ENCODE measurements around the gene ORC6. TPM values are rescaled to one million over a fixed set of nuclear protein-coding genes. Genes with fewer than 3 reads are reported as not detected.

ORC6 gene
- total RNA-seq, 1 donor from 2014 or later: 1.3 TPM

DNA sequence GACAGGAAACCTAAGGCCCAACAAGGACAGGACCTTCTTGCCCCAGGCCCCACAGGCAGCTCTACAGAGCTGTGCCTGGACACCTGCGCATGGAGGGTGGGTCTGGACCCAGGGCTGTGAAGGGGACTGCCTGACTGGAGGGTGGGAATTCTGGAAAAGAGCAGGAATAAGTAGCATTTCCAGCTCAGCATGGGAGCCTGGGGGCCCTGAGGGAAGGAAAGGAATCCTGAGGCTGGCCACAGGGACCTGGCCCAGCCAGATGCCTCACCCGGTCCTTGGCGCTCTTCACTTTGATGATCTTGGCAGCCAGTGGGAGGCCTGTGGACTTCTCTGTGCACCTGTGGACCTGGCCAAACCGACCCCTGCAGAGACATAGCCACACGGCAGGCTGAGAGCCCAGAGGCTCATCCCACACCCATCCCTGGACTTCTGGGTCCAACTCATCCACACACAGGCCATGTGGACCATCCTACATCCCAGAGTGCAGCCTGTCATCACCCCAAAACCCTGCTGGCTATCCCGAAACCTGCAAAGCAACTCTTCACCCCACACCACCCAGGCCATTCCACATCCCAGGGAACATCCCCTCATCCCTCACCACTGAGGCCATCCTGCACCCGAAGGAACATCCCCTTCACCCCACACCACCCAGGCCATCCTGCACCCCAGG, 40.0 kb downstream of the ORC6 start:
- TF ChIP-seq, protein P1, sequence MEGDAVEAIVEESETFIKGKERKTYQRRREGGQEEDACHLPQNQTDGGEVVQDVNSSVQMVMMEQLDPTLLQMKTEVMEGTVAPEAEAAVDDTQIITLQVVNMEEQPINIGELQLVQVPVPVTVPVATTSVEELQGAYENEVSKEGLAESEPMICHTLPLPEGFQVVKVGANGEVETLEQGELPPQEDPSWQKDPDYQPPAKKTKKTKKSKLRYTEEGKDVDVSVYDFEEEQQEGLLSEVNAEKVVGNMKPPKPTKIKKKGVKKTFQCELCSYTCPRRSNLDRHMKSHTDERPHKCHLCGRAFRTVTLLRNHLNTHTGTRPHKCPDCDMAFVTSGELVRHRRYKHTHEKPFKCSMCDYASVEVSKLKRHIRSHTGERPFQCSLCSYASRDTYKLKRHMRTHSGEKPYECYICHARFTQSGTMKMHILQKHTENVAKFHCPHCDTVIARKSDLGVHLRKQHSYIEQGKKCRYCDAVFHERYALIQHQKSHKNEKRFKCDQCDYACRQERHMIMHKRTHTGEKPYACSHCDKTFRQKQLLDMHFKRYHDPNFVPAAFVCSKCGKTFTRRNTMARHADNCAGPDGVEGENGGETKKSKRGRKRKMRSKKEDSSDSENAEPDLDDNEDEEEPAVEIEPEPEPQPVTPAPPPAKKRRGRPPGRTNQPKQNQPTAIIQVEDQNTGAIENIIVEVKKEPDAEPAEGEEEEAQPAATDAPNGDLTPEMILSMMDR (IDR thresholded peaks at IDR 0.05): no peak
- H3K9me3 ChIP-seq: no peaks in the 10 kb centered on the region
- H3K4me3 ChIP-seq: no peak overlapping the region
- no peaks in the 10 kb centered on the region for H3K36me3 ChIP-seq
- no peak for ATAC-seq
- DNase-seq: no peak
- no peaks in the 10 kb centered on the region for H3K27me3 ChIP-seq (ENCODE audit: low read depth)
- intact Hi-C loops (cut with DNase I): no loop called here
- no peak overlapping the region for H3K27ac ChIP-seq
- H3K4me1 ChIP-seq: no peaks in the 10 kb centered on the region

GRCh38 chr16:46730126-46730525, 40.7 kb downstream of the ORC6 start:
- Histone ChIP-seq H3K9me3 (no peaks in the 10 kb centered on the region), H3K4me1 (no peaks in the 10 kb centered on the region), H3K27me3 (ENCODE audit: low read depth) (no peaks in the 10 kb centered on the region), H3K36me3 (no peaks in the 10 kb centered on the region), H3K4me3 (no peak overlapping the region), H3K27ac (no peak overlapping the region)
- TF ChIP-seq, protein P1 (IDR thresholded peaks at IDR 0.05): no peak
- intact Hi-C loops (cut with DNase I): no loop called here
- no peak for ATAC-seq
- DNase-seq: no peak

DNA sequence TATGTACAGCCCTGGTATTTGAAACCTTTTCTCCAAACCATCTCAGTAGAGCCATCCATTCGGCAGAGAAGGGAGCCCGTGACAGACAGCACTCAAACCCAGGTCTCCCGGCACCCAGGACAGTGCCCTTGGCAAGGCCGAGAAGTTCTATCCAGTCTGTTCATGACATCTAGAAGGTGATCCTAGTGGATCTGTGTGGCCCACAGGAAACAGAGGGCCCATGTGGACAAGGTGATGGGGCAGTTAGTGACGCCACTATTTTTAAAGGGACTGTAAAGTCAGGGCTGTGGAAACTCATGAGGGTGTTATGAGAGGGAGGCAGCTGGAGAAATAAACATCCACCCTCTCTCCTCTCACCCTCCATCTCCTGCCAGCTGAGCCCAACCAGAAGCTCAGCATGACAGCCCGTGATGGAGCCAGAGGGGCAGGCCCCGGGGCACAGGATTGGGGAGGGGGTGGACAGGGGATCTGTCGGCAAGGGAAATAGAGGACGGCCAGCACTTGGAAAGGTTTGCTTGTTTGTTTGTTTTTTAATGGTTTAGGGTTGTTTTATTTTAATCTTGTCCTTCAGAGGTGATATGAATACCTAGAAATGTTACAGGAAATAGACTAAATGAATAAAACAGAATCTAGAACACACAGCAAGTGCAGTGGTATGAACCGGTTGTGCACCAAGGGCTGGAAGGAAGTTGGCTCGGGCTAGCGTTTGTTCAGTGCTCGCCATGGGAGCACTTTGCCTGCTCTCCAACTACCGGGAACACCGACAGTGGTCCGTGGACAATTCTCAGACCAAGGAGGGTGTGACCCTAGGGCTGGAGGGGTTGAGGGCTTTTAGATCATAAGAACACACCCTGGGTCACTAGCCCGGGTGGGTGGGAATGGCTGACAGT, 41.6 kb downstream of the ORC6 start:
- H3K27me3 ChIP-seq (ENCODE audit: low read depth): no peaks in the 10 kb centered on the region
- TF ChIP-seq, protein P1 (IDR thresholded peaks at IDR 0.05): no peak
- no peaks in the 10 kb centered on the region for H3K9me3 ChIP-seq
- no peak for ATAC-seq
- no peak overlapping the region for H3K27ac ChIP-seq
- no peak for DNase-seq
- H3K4me3 ChIP-seq: no peak overlapping the region
- H3K4me1 ChIP-seq: no peaks in the 10 kb centered on the region
- H3K36me3 ChIP-seq: no peaks in the 10 kb centered on the region
- intact Hi-C loops (cut with DNase I): no loop called here

GRCh38 chr16:46731691-46732555, 42.5 kb downstream of the ORC6 start:
- Histone ChIP-seq H3K27ac (no peak overlapping the region), H3K4me1 (no peaks in the 10 kb centered on the region), H3K9me3 (no peaks in the 10 kb centered on the region), H3K4me3 (no peak overlapping the region), H3K36me3 (no peaks in the 10 kb centered on the region), H3K27me3 (ENCODE audit: low read depth) (no peaks in the 10 kb centered on the region)
- ATAC-seq (peak in 1 of 2 donors; percentile 14), DNase-seq (no peak)
- TF ChIP-seq, protein P1 (IDR thresholded peaks at IDR 0.05): no peak
- intact Hi-C loops (cut with DNase I): no loop called here

- ATAC-seq: no peak
- TF ChIP-seq, protein P1 (IDR thresholded peaks at IDR 0.05): no peak
- Histone ChIP-seq H3K9me3 (no peaks in the 10 kb centered on the region), H3K27ac (no peak overlapping the region), H3K4me1 (no peaks in the 10 kb centered on the region), H3K36me3 (no peaks in the 10 kb centered on the region), H3K4me3 (no peak overlapping the region), H3K27me3 (ENCODE audit: low read depth) (no peaks in the 10 kb centered on the region)
- intact Hi-C loops (cut with DNase I): no loop called here
- no peak for DNase-seq
These were observed 43.1 kb downstream of the ORC6 start for GRCh38 chr16:46732561-46732960.

All from lower lobe of right lung (tissue), 2 donors.